DMS53 treated with DMSO at 0.1 percent for 48 hours (cell line): ENCODE data around the gene STMN3.

ENCODE experiments used
- DNase-seq: peaks from one replicate; lab custom pipeline; 2025; ENCODE audit not compliant: unreplicated experiment; lab: John Stamatoyannopoulos, UW

The STMN3 gene

DNA sequence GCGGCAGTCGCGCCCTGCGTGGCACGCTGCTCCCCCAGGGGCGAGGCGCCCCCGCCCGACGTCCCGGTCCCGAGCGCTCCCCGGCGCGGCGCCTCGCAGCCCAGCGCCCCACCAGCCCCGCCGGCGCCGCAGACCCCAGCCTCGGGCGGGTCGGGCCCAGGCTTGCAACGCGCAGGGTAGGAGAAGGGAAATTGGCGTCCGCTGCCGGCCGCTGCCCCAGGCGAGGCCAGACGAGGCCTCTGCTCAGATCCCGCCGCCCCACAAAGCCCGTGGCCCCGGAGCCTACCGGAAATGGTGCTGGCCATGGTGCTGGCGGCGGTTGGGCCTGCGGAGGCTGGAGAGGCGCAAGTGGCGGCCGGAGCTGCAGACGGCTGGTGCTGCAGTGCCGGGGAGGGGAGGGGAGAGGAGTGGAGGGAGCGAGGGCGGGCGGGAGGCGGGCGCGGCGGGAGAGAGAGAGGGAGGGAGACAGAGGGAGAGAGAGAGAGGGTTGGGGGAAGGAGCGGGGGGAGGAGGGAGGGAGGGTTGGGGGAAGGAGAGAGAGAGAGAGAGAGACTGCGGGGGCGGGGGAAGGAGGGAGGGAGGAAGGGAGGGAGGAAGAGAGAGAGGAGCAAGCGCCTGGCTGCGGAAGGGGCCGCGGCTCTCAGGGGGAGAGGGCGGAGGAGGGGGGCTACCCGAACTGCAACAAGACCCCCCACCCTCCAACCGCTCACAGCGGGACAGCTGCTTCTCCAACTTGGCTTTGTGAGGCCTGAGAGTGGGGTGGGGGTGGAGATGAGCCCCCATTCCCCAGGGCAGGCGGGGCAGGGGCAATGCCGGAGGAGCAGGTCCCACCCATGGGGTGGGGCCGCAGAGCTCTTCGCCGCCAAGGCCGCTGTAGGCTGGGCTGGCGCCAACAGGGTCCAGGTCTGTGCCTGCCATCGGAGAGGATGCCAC is at the start of gene STMN3:
TSS of gene STMN3 (minus strand) at position 384 of the 933 bp plus-strand sequence. CDS start at position 305, 79 bp downstream.
- DNase-seq: peak; percentile 62

DNA sequence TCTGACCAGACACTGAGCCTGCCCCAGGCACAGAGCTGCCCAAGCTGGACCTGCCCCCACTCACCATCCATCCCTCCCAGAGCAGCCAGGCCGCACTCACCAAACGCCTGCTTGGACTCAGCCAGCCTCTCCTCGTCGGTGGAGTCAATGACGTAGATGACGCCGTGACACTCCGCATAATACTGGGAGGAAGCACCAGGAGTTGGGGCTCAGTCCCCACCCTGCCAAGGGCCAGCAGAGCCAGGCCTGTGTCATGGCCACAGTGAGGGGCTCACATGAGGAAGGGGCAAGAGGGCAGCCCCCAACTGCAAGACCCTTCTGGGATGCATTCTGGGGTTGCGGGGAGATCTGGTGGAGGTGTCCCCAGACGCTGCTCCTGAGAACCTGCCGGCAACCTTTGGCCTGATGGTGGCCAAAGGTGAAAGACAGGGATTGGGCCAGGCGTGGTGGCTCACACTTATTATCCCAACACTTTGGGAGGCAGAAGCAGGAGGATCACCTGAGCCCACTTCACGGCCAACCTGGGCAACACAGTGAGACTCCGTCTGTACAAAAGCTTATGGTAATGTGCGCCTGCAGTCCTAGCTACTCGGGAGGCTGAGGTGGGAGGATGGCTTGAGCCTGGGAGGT is 48.9 kb upstream of the STMN3 start:
- DNase-seq: no peak

- DNase-seq: no peak
Measured at GRCh38 chr20:63701329-63702035, 48.3 kb upstream of the STMN3 start.

DNA sequence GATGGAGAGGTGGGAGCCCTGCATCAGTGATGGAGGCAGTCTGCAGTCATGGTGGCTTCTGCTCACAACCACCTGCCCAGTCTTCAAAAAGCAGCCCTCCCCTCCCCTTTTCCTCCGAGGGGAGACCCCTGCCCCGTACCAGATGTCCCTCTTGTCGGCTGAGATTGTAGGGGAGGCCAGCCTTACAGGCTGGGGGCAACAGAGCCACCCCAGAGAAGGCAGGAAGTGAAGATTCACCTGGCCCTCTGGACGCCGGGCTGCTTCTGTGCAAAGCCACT is 47.8 kb upstream of the STMN3 start:
- no peak for DNase-seq

DNA sequence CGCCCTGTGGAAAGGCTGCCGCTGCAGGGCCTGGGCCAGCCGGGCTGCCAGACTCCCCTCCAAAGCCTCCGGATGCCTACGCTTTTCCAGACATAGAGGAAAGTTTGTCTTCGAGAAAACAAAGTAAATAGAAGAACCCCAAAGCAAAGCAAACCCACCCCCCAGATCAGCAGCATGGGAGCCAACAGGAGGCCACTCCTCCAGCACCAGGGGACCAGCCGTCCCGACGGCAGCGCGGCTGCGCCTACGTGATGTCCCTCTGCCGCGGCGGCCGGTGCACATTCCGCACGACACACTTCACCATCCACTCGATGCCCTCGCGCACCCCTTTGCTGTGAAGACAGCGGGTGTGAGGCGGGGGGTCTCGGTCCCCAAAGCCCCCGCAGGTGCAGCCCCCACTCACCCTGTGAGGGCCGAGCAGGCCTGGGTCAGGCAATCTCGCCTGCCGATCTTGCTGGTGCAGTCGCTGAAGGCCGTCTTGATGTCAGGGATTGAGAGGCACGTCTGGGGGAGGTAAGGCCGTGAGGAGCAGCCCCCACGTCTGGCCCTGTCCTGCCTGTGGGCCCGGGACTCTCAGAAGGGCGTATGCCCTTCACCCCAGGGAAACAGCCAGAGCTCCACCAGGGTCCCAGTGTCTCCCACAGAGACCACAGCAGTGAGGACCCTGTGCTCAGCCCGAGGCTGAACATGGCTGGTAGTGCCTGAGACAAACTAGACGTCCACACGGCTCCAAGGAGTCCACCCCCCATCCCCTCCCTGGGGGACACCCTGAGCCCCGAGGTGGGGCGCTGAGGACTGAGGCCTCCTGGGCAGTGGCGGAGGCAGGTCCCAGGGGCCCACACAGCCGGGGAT is 47.2 kb upstream of the STMN3 start:
- no peak for DNase-seq

DNA sequence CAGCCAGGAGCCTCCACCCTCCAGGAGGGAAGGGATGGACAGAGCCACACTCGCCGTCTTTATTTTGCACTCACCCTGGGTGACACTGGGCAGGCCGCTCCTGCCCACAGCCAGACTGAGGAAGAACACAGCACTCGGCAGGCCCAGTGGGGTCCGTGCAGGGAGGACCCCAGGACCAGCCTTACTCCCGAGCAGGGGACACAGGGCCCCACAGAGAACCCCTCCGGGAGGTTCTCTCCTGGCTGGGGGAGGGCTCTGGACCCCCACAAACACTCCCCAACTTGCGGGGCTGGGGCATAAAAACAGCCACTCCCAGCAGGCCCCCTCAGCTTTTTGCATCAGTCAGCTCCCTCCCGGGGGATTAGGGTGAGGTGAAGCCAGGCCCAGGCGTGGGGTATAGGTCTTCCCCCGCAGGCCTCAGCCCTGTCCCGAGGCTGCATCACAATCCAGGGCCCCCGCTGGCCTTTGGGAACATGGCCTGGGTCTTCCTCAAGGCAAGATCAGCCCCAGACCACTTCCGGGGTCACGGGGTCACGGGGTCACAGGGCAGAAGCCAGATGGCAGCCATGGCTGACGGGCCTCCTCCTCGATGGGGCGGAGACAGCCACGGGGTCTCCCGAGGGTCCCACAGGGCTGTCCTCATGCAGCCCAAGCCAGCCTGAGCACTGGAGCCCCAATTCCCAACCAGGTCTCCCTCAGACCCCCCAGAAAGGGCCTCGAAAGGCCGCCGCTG is 46.4 kb upstream of the STMN3 start:
- DNase-seq: no peak

- no peak for DNase-seq
Measured at GRCh38 chr20:63698739-63699465, 45.7 kb upstream of the STMN3 start.

GRCh38 chr20:63697868-63698545 is 44.8 kb upstream of the STMN3 start:
- DNase-seq: no peak

GRCh38 chr20:63697357-63697867 is 44.2 kb upstream of the STMN3 start:
- DNase-seq: no peak

GRCh38 chr20:63696628-63697356 is 43.6 kb upstream of the STMN3 start, which contains the start of gene TNFRSF6B:
Gene TNFRSF6B, plus strand, starts transcription at chr20:63696652. Its CDS starts 116 bp downstream, at chr20:63696768.
- DNase-seq: no peak

DNA sequence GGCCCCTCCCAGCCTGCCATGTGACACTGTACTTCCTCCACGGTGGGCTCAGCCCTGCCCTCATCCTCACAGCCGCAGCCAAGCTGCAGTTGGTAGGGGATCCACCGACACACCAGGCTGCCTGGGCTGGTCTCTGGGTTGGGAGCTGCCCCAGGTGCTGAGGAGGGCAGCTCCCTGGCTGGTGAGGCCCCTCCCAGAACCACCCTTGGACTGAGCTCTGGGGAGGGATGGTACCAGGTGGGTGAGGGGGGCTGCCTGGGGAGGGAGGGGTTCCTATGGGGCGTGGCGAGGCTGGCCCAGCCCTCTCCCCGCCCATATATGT is 43.0 kb upstream of the STMN3 start:
- DNase-seq: no peak

DNA sequence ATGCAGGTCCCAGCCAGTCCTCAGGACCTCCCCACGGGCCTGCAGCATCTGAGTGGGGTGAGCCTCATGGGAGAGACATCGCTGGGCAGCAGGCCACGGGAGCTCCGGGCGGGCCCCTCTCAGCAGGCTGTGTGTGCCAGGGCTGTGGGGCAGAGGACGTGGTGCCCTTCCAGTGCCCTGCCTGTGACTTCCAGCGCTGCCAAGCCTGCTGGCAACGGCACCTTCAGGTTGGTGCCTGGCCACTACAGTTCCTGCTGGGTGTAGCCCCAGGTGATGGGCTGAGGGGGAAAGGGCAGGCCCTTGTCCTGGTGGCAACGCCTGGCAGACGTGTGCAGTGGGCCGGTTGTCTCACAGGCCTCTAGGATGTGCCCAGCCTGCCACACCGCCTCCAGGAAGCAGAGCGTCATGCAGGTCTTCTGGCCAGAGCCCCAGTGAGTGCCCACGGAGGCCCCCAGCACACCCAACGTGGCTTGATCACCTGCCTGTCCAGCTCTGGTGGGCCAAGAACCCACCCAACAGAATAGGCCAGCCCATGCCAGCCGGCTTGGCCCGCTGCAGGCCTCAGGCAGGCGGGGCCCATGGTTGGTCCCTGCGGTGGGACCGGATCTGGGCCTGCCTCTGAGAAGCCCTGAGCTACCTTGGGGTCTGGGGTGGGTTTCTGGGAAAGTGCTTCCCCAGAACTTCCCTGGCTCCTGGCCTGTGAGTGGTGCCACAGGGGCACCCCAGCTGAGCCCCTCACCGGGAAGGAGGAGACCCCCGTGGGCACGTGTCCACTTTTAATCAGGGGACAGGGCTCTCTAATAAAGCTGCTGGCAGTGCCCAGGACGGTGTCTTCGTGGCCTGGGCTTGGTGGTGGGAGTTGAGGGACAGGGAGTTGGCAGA is 42.4 kb upstream of the STMN3 start:
- no peak for DNase-seq

DNA sequence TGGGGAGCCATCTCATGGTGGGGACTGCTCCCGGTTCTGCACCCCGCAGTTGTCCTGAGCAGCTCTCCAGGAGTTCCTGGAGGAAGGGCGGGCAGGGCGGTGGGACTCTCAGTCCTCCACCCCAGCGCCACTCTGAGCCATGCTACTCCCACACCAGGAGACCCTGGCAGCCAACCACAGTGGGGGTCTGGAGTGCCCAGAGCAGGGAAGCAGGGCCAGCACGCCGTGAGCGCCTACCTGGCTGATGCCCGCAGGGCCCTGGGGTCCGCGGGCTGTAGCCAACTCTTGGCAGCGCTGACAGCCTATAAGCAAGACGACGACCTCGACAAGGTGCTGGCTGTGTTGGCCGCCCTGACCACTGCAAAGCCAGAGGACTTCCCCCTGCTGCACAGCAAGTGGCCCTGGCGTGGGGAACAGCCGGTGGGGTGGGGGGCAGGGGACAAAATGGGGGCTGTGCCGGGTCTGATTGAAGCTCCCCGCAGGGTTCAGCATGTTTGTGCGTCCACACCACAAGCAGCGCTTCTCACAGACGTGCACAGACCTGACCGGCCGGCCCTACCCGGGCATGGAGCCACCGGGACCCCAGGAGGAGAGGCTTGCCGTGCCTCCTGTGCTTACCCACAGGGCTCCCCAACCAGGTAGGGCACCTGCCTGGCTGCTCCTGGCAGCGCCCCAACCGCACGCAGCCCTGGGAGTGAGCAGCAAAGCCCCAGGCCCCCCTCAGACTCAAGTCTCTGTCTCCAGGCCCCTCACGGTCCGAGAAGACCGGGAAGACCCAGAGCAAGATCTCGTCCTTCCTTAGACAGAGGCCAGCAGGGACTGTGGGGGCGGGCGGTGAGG is 41.6 kb upstream of the STMN3 start:
- no peak for DNase-seq

GRCh38 chr20:63693733-63694583 is 40.7 kb upstream of the STMN3 start:
- no peak for DNase-seq

GRCh38 chr20:63693083-63693732 is 40.0 kb upstream of the STMN3 start:
- DNase-seq: no peak
